HG03432 (cell line): Measurements from ENCODE around the gene FTSJ1.
"Not testable (repeated sequence)": the region's sequence is repeated elsewhere in the genome, so short reads cannot be mapped to it uniquely, and the experiment has no call there.

Source experiments
- ATAC-seq: cut with Tn5 transposase; IDR thresholded peaks from one replicate; pipeline ENCODE4 v1.9.1; 2021; ENCODE audit warnings: mild to moderate bottlenecking, moderate library complexity; ENCODE audit not compliant: unreplicated experiment

FTSJ1 gene

GRCh38 chrX:48492293-48492910 is 16.4 kb downstream of the FTSJ1 start:
- ATAC-seq, result no peak

DNA sequence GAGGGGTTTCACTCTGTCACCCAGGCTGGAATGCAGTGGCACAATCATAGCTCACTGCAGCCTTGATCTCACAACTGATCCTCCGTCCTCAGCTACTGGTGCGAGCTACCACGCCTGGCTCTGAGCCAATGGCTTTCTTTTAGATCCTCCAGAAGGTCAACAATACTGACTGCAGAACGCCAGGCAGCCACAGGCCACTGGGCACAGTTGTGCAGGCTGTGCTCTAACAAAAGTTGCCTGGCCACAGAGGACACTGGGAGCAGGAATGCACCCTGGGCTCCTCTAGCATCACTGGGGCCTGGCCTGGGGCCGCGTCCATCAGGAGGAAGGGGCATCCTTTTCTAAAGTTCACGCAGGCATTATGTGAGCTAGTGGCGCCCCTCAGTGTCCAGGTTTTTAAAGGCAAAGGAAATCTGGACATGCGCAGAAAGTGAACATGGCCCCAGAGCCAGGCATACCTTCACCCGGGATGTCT is 17.9 kb downstream of the FTSJ1 start:
- ATAC-seq, result no peak

DNA sequence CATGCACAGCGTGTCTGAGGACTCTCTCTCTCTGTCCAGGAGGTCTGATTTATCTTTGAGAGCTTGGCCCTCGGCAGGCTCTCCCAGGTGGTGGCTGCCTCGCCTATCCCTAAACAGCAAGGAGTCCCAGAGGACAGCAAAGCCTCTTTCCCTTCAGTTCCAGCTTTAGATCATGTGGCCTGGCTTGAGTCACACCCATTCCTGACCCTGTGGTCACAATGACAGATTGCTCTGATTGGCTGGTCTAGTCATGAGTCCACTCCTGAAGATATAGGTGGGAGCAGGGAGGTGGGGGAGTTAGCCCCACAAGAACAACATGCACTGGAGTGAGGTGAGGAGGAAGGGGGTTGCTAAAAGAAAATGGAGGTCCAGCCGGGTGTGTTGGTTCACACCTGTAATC is 20.7 kb downstream of the FTSJ1 start:
- ATAC-seq, result no peak

- ATAC-seq, result no peak
Measured at GRCh38 chrX:48497871-48498270, 21.9 kb downstream of the FTSJ1 start.

- no peak for ATAC-seq
Measured at GRCh38 chrX:48498374-48498809, 22.4 kb downstream of the FTSJ1 start.

DNA sequence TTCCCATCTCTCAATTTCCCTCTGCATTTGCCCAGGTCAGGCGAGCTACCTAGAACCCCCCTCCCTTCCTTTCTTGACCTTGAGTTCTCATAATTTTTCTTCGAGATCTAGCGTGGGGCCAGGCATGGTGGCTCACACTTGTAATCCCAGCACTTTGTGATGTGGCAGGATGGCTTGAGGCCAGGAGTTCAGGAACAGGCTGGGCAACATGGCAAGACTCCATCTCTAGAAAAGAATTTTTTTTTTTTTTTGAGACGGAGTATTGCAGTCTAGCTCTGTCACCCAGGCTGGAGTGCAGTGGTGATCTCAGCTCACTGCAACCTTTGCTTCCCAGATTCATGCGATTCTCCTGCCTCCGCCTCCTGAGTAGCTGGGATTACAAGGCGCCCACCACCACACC is 28.3 kb downstream of the FTSJ1 start:
- ATAC-seq, result no peak

DNA sequence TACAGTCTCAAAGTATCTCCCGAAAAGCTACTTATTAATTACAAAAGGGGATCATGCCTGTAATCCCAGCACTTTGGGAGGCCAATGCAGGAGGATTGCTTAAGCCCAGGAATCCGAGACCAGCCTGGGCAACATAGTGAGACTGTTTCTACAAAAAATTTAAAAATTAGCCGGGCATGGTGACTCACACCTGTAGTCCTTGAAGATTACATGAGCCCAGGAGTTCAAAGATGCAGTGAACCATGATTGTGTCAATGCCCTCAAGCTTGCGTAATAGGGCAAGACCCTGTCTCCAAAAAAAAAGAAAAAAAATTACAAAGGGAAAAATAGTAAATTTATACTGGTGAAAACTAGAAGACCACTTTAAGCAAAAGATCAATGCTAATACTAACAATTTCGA is 29.5 kb downstream of the FTSJ1 start:
- ATAC-seq, result no peak

DNA sequence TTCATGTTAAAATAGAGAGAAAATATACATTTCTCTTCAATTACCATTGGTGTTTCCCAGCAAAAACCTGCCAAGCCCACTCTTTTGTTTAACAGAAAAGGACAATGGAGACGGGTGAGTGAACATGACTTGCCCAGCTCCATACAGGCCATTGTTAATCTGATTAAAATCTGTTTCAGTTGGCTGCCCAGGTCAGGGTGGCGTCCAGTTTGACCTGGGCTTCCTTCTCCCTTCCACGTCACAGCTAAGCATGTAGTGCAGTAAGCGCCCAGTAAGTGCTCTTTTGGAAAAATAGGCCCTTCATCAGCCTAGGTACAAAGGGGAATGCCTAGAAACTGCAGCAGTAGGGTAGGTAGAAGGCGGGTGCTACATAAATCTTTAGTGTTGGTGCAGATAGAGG is 31.2 kb downstream of the FTSJ1 start:
- no peak for ATAC-seq

DNA sequence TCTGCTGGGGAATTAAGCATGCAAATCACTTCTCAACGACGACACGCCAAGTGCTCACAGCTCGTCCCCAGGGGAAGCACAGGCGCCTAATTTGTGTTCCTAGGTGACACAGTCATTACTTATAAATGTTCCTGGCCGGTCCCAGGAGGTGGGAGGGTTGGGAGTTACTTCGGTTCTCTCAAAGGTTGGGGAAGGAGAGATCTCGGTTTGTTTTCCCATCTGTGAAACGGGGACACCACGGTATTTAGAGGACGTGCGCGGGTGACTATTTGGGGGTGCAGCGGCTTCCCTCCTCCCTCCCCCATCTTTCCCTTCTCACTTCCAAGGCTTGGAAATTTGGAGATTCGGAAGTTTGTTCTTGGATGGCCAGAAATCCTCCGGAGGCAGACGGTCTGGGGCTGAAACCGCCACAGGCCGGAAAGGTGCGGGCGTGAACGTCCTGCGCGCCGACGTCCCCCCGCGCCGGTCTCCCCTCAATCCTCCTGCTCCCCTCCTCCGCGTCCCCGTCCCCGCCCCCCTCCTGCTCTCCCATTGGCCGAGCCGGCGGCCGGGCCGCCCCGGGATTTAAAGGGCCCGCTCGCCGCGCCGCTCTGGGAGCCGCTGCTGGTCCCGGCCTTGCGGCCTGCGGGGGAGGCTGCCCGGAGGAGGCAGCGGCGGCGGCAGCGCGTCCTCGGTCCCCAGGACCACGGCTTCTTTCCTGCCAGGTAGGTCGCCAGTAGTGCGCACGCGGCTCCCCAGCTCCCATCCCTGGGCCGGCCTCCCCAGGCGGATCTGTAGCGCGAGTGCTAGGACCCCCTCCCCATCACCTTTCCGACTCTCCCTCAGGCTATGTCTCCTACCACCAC is 32.6 kb downstream of the FTSJ1 start, which contains the start of gene PORCN:
Gene PORCN (plus strand): TSS at position 593 of the 845 bp plus-strand sequence. CDS start 829 bp downstream, outside the sequence.
- ATAC-seq, result peak; percentile 92

DNA sequence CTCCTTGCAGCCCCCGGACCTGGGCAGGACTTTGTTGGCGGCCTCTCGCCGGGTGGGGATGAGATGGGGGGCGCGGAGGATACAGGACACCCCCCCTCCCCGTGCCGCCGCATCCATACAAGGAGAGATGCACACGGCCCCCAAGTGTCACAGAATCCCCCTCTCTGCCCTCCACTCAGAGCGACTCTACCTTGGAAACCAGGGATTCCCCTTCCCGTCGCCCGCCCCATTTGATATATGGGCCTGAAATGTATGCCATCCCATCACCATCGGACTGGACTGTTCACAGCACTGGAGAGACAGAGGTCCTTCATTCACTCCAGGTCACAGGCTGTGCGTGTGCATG is 33.2 kb downstream of the FTSJ1 start:
- no peak for ATAC-seq

DNA sequence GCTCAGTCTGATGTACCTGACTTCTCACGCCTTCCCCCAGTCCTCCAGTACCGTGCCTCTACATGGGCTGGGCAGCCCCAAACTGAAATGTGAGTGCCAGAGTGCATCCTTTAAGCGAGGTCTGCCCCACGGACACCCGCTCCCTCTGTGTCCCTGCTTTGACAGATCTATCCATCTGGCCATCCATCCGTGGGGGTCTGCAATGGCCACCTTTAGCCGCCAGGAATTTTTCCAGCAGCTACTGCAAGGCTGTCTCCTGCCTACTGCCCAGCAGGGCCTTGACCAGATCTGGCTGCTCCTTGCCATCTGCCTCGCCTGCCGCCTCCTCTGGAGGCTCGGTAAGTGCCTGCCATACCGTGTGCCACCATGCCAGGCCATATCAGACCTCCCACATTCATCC is 33.6 kb downstream of the FTSJ1 start:
- ATAC-seq, result no peak

GRCh38 chrX:48511560-48511959 is 35.6 kb downstream of the FTSJ1 start:
- no peak for ATAC-seq

- ATAC-seq, result no peak
Measured at GRCh38 chrX:48512371-48512935, 36.5 kb downstream of the FTSJ1 start.

DNA sequence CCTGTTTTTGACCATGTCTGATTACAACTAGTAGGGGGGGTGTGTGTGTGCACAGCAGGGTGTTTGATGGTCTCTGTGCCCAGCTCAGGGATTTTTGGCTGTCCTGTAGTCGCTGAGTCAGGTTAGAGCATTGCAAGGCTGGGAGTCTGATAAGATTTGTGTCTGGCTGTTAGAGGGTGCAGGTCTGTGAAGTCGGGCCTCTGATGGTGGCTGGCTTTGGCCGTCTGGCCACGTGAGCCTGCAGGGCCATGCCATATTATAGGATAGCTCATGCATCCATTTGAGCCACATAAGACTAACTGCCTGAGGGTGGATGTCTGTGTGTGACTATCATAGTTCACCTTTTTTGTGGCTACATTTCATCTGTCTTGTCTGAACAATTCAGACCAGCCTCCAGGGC is 37.7 kb downstream of the FTSJ1 start:
- ATAC-seq, result no peak

GRCh38 chrX:48514126-48514806 is 38.3 kb downstream of the FTSJ1 start:
- no peak for ATAC-seq

DNA sequence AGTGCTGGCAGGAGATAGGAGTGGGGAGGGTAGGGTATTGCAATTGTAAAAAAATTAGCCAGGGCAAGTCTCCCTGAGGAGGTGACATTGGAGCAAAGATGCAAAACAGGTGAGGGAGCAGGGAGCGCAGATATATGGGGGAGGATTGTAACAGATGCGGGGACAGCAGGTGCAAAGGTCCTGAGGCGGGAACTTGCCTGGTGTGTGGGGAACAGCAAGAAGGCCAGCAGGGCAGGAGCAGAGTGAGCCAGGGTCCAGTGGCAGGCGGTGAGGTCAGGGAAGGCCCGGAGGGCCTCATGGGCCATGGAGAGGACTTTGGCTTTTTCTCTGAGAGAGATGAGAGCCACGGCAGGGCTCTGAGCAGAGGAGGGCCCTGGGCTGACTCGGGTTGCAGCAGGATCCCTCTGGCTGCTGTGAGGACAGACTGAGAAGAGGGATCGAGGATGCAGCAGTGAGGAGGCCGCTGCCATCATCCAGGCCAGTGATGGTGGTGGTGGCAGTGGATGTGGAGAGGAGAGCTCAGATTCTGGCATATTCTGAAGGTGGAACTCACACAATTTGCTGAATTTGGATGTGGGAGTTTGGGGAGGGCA is 39.0 kb downstream of the FTSJ1 start:
- no peak for ATAC-seq

- ATAC-seq, result no peak
Measured at GRCh38 chrX:48515842-48516241, 39.8 kb downstream of the FTSJ1 start.

DNA sequence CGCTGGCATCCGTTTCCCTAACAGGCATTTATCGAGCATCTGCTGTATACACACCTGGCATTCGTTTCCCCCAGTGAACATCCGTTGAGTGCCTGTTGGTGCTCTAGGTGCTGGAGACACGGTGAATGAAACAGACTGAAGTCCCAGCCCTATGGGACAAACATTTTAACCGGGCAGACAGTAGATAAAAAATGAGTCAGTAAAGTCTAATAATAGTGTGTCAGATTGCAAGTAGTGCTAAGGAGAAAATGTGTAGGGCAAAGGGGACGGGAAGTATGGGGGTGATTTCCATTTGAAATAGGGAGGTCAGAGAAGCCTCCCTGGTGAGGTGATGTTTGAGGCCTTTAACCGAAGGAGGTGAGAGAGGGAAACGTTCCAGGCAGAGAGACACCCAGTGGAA is 40.3 kb downstream of the FTSJ1 start:
- ATAC-seq, result no peak

DNA sequence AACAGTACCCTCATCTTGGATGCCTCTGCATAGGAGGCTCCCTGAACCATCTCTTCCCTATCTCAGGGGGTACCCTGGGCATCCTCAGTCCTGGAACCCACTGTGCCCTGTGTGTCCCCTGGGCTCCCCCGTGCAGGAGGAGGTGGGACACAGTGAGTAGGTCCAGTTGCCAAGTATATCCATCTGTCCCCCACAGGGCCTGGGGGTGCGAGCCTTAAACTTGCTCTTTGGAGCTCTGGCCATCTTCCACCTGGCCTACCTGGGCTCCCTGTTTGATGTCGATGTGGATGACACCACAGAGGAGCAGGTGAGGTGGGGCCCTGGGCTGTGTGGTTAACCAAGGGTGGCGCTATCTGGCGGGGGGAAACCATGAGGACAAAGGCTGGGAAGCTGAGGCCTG is 41.0 kb downstream of the FTSJ1 start:
- ATAC-seq, result no peak

GRCh38 chrX:48519481-48519880 is 43.5 kb downstream of the FTSJ1 start:
- not testable (repeated sequence) for ATAC-seq

- no peak for ATAC-seq
Measured at GRCh38 chrX:48520455-48520854, 44.5 kb downstream of the FTSJ1 start.
